NCI-H460 (cell line): Measurements from ENCODE around the gene AFF3. TPM values are rescaled to one million over a fixed set of nuclear protein-coding genes. Genes with fewer than 3 reads are reported as not detected.

Experiments used
- DNase-seq: peaks from one replicate; pipeline ENCODE4 v3.0.0-alpha.2; 2016; ENCODE audit warnings: low read depth; ENCODE audit errors: extremely low read depth
- total RNA-seq: library from RNA; depleted of rRNA; stranded (reverse); fragments of >200 nt; shearing (Covaris generic); gene quantifications from 2 replicates; pipeline ENCODE4 v1.2.3, GENCODE V29; 2014

Gene AFF3
- total RNA-seq, 1 experiment from 2014 or later, result 1.1 TPM

DNA sequence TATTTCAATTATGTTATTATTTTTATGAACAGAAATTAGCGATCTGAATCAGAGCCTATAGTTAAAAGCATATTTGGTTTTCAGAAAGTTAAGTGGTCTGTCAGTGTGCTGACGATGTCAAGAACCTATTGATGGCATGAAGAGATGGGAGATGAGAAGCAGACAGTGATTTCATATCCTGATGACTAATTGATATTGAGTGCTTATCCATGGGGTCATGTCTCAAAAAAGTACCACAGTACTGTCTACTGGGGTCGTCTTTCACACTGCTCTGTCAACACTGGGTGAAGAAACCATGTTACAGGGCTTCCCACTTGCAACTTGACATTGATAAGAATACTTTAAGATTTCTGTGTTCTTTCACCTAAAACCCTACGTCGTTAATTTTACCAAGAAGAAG, 297.1 kb downstream of the AFF3 start:
- no peak for DNase-seq

- DNase-seq, result no peak
Measured at GRCh38 chr2:99842451-99842850, 299.9 kb downstream of the AFF3 start.

DNA sequence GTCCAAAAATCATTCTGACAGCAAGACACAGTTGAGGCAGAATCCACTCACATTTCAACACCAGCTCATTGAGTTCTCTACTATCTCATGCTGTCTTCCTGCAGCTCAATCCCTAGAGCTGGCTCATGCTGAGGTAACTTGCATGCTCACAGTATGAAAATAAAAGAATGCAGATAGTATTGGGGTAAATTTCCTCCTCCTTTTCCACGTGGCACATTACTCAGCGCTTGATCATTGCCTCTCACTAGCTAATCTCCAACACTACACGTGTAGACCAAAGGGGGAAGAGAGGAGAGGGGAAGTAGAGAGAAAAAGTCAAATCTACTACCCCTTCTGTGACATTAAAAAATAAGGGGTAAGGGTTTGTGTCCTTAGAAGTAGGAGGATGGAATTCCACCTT, 300.6 kb downstream of the AFF3 start:
- DNase-seq, result no peak

DNA sequence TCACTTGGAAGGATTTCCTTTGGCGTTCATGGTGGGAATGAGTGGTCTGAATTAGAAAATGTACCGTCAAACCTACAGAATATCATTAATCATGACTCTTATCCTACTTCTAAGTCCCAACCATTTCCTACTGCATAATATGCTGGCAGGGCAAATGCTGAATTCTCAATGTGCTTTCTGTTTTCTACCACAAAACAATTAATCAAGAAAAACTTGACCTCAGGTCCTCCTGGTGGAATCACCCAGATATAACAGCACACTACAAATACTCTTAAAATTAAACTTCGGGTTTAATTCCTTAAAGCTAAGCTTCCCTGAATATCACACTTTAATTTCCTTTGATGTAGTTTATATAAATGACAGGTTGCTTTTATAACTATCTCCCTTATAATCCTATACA, 301.6 kb downstream of the AFF3 start:
- no peak for DNase-seq

GRCh38 chr2:99836690-99837605, 305.4 kb downstream of the AFF3 start:
- DNase-seq, result no peak

DNA sequence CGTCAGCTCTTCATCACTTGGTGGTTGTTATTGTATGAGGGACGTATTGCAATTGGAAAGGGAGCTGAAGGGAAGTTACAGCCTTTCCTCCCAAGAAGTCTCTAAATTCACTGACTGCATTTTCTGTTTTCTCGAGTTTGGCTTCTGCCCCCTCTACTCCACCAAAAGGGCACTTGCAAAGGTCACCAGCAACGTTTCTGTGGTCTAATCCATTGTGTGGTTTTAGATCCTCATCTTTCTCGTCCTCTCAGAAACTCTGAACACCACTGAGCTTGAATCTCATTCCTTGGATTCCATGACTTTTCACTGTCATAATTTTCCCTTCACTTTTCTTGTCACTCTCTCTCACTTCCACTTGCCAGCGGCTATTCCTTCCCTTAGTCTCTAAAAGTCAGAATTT, 308.0 kb downstream of the AFF3 start:
- DNase-seq, result no peak

GRCh38 chr2:99833586-99834201, 308.7 kb downstream of the AFF3 start:
- DNase-seq, result no peak

- no peak for DNase-seq
Measured at GRCh38 chr2:99832926-99833325, 309.5 kb downstream of the AFF3 start.

DNA sequence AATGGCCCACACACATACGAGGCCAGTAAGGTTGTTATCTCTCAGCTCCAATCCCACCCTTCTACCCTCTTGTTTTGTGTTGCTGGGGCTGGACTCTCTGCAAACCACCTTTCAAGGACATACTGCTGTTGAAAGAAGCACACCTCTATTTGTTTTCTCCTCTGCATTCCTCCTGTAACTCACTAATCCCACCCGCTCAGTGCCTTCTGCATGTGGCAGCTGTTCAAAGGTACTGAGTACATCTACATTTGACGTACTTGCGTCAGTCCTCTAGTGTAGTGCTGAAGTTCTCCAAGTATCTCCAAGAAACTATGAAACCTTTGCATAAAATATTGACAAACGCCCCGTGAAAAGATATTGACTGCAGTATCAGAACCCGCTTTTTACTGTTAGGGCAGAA, 310.6 kb downstream of the AFF3 start:
- no peak for DNase-seq

GRCh38 chr2:99827296-99827999, 314.9 kb downstream of the AFF3 start:
- no peak for DNase-seq

DNA sequence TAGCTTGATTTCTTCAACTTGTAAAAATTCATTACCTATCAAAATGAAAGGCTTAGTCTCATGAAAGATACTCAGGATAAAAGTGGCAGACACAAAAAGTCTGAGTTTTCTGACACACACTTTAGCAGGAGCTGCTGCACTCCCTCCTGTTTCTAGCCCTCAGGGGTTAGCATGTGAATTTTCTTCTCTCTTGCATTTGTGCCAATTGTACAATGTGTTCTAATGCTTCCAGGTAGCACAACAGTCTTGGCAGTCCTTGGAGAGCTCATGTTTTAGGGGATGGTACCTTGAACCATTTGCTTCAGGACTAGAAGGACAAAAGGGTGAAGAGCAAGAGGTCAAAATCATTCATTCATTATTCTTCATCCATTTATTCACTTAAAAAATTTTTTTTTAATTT, 316.8 kb downstream of the AFF3 start:
- DNase-seq, result no peak

DNA sequence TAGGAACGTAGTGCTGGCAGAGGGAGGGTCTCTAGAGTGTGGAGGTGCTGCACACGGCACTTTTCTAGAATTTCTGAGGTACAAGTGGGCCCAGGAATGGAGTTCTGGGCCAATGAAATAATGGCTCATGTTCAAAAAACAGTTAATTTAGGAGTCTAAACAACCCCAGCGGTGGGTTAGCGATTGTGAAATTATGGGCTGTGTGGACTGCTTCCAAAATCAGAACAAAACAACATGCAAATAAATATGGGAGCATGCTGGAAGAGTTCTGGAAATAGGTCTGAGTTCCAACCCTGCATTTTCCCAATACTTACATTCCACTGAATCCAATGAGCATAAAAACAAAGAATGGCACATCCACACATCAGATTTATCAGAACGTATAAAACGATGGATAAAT, 317.6 kb downstream of the AFF3 start:
- DNase-seq, result no peak

GRCh38 chr2:99822474-99823207, 319.7 kb downstream of the AFF3 start:
- no peak for DNase-seq

- DNase-seq, result no peak
Measured at GRCh38 chr2:99821984-99822383, 320.4 kb downstream of the AFF3 start.

GRCh38 chr2:99821572-99821971, 320.8 kb downstream of the AFF3 start:
- no peak for DNase-seq

DNA sequence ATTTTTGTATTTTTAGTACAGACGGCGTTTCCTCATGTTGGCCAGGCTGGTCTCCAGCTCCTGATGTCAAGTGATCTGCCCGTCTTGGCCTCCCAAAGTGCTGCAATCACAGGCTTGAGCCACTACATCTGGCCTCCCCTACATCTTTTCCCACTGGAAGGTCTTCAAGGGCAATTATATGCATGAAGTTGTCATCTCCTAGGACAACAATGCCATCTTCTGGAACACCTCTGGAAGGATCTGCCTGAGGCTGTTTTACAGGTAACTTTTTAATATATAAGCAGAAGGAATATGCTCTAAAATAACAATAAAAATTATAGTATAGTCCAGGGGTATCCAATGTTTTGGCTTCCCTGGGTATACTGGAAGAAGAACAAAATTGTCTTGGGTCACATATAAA, 321.4 kb downstream of the AFF3 start:
- DNase-seq, result no peak

DNA sequence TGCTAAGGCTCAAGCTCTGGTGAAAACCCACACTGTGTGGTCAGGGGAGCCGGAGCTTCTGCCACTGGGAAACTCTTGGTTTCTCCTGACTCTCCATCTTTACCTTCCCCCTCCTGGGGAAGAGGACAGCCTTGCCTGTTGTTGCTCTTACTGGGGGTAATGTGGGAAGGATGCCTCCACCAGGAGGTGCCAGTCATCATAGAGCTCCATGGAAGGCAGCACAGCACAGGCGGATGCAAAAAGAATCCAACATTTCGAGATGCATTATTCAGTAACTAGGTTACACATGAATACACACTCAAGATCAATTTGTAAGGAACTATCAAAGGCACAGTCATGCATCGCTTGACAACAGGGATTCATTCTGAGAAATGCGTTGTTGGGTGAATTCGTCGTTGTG, 322.6 kb downstream of the AFF3 start:
- DNase-seq, result no peak

DNA sequence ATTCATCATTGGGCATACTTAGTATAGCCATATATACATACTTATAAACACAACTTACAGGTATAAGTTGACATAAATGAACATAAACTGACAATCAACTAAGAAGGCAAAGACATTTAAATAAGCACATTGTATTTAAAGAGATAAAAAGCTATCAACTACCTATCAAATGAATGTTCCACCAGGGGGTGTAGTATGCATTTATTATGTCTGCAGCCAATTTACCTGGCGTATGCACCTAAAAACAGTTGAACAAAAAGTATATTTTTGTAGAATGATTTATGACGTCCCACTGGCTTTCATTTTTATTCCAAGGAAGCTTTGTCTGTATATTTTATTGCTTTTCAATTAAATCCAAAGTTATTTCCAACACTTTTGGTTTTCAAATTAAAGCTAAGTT, 323.5 kb downstream of the AFF3 start:
- no peak for DNase-seq

DNA sequence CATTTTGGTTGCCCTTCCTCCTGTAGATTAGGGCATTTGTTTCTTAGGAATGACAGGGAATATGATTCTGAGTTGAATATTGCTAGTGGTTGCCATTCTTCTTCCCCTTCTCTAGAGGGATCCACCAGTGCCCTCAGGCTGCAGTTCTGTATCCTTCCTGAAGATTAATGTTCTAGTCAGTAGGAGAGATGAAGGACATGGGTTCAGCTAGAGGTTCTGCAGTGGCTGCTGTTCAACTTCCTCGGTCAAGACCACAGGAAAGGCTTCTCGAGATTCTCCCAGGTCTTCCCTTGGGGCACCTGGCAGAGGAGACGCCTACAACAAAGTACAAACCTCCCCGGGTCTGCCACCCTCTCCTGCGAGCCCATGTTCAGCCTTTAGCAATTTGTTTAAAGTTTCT, 325.5 kb downstream of the AFF3 start:
- no peak for DNase-seq

- no peak for DNase-seq
Measured at GRCh38 chr2:99812426-99812825, 330.0 kb downstream of the AFF3 start.

GRCh38 chr2:99811544-99811943, 330.8 kb downstream of the AFF3 start:
- DNase-seq, result no peak
